Measurements from ENCODE around the gene SLC22A23. TPM values are rescaled to one million over a fixed set of nuclear protein-coding genes. Genes with fewer than 3 reads are reported as not detected.

The SLC22A23 gene
- total and polyA plus RNA-seq, 4 donors = 4.9 to 45.4 (median 19.7) TPM

DNA sequence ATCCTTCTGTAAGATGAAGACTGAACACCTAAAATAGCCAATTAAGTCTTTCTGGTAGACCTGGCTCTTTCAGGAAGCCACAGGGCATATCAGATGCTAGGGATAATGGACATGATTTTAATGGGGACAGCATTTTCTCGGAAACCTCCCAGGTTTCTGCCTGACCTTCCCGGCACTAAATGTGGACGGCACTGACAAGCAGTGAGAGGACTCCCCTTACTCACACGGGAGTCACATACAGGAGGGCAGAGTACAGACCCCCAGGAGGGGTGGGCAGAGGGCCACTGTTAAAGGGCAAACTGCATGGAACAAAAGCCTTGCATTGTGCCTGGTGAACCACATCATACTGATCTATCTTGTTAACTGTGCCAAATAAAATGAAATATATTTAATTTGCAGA, 178.2 kb downstream of the SLC22A23 start:
- DNase-seq (ENCODE audit: low spot score) = no peak
- 82% methylated on average over 4 of the region's 4 CpGs for WGBS
- peaks cover 2 to 31% (median 16%) of the 10 kb centered on the region in 4 donors for H3K36me3 ChIP-seq (ENCODE audit: control insufficient read depth in 4 of 4, insufficient read depth in 3 of 4, low read depth in 1 of 4, low read length in 3 of 4)

DNA sequence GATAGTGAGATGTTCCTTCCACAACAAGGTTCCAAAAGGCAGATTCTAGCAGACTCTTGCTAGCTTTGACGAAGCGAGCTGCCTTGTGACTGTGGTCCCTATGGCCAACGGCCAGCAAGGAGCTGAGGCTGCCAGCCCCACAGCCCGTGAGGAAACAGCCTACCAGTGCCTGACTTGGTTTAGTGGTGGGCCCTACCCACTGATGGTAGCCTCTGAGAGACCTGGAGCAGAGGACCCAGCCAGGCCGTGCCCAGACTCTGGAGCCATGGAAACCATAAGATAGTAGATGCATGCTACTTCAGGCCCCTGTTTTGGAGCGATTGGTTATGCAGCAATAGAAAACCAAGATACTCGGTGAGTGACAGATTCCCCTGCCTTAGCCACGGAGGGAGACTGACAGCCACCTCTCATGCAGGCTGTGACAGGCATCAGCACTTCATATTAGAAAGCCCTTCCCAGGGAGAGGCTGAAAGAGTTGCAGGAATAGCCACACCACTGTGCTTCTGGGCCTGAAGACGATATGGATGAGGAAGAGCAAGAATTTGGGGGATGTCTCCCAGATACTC, 178.9 kb downstream of the SLC22A23 start:
- Histone ChIP-seq H3K4me3 (ENCODE audit: low read depth in 1 of 3, low read length in 3 of 3) (no peak overlapping the region), H3K27me3 (ENCODE audit: control insufficient read depth in 4 of 4, insufficient read depth in 4 of 4, low read length in 3 of 4) (no peaks in the 10 kb centered on the region), H3K36me3 (ENCODE audit: control insufficient read depth in 4 of 4, insufficient read depth in 3 of 4, low read depth in 1 of 4, low read length in 3 of 4) (peaks cover under 1 to 30% (median 17%) of the 10 kb centered on the region in 4 donors), H3K27ac (ENCODE audit: low read depth in 1 of 2, low read length in 2 of 2) (no peak overlapping the region), H3K4me1 (ENCODE audit: control insufficient read depth in 4 of 4, insufficient read depth in 4 of 4, low read length in 3 of 4) (peaks cover 0 to 8% (median 4%) of the 10 kb centered on the region in 4 donors), H3K9ac (ENCODE audit: low read depth in 1 of 2, low read length in 2 of 2) (no peak overlapping the region), H3K9me3 (ENCODE audit: control insufficient read depth in 4 of 4, low read length in 3 of 4) (no peaks in the 10 kb centered on the region)
- WGBS = 91% methylated on average over 9 of the region's 9 CpGs
- no peak for DNase-seq (ENCODE audit: low spot score)
- TF ChIP-seq RAD21 (IDR thresholded peaks at IDR 0.05) (no peak), ATF3 (IDR thresholded peaks at IDR 0.05) (no peak), HNF4G (IDR thresholded peaks at IDR 0.05) (no peak), EGR1 (IDR thresholded peaks at IDR 0.05; ENCODE audit: low read depth in 2 of 2) (no peak), CTCF (IDR thresholded peaks at IDR 0.05; ENCODE audit: low read depth, low read length, missing input control) (no peak), ZBTB33 (IDR thresholded peaks at IDR 0.05) (no peak), NR2F2 (IDR thresholded peaks at IDR 0.05) (no peak), GABPA (IDR thresholded peaks at IDR 0.05 in 1 of 2, conservative IDR thresholded peaks at IDR 0.05 in 1 of 2) (no peak), FOXA1 (IDR thresholded peaks at IDR 0.05) (no peak), FOXA2 (IDR thresholded peaks at IDR 0.05) (no peak), YY1 (IDR thresholded peaks at IDR 0.05) (no peak), JUND (IDR thresholded peaks at IDR 0.05) (no peak), RXRA (IDR thresholded peaks at IDR 0.05) (no peak), TAF1 (conservative IDR thresholded peaks at IDR 0.05) (no peak), REST (IDR thresholded peaks at IDR 0.05) (no peak)

More for the DNA sequence above, 178.2 kb downstream of the SLC22A23 start:
- no peak overlapping the region for H3K9ac ChIP-seq (ENCODE audit: low read depth in 1 of 2, low read length in 2 of 2)
- no peaks in the 10 kb centered on the region for H3K27me3 ChIP-seq (ENCODE audit: control insufficient read depth in 4 of 4, insufficient read depth in 4 of 4, low read length in 3 of 4)
- TF ChIP-seq ZBTB33 (IDR thresholded peaks at IDR 0.05) = no peak
- no peak for TF ChIP-seq EGR1 (IDR thresholded peaks at IDR 0.05; ENCODE audit: low read depth in 2 of 2)
- no peak for TF ChIP-seq ATF3 (IDR thresholded peaks at IDR 0.05)
- TF ChIP-seq GABPA (IDR thresholded peaks at IDR 0.05 in 1 of 2, conservative IDR thresholded peaks at IDR 0.05 in 1 of 2) = no peak
- TF ChIP-seq, protein P1, sequence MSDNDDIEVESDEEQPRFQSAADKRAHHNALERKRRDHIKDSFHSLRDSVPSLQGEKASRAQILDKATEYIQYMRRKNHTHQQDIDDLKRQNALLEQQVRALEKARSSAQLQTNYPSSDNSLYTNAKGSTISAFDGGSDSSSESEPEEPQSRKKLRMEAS (IDR thresholded peaks at IDR 0.05) = no peak
- TF ChIP-seq HNF4G (IDR thresholded peaks at IDR 0.05) = no peak
- no peak for TF ChIP-seq HNF4A (conservative IDR thresholded peaks at IDR 0.05)
- no peak for TF ChIP-seq RAD21 (IDR thresholded peaks at IDR 0.05)
- TF ChIP-seq TAF1 (conservative IDR thresholded peaks at IDR 0.05) = no peak
- no peaks in the 10 kb centered on the region for H3K9me3 ChIP-seq (ENCODE audit: control insufficient read depth in 4 of 4, low read length in 3 of 4)
- peaks cover 0 to 8% (median 3%) of the 10 kb centered on the region in 4 donors for H3K4me1 ChIP-seq (ENCODE audit: control insufficient read depth in 4 of 4, insufficient read depth in 4 of 4, low read length in 3 of 4)
- no peak overlapping the region for H3K27ac ChIP-seq (ENCODE audit: low read depth in 1 of 2, low read length in 2 of 2)
- H3K4me3 ChIP-seq (ENCODE audit: low read depth in 1 of 3, low read length in 3 of 3) = no peak overlapping the region
